ENCODE data around the gene CCNB2. TPM values are rescaled to one million over a fixed set of nuclear protein-coding genes. Genes with fewer than 3 reads are reported as not detected.
"Not testable (repeated sequence)": the region's sequence is repeated elsewhere in the genome, so short reads cannot be mapped to it uniquely, and the experiment has no call there.

The CCNB2 gene
- total and polyA plus RNA-seq, 2 donors (not counting 1 experiment from before 2014, with no cell fraction given): 18.5 to 19.3 TPM

DNA sequence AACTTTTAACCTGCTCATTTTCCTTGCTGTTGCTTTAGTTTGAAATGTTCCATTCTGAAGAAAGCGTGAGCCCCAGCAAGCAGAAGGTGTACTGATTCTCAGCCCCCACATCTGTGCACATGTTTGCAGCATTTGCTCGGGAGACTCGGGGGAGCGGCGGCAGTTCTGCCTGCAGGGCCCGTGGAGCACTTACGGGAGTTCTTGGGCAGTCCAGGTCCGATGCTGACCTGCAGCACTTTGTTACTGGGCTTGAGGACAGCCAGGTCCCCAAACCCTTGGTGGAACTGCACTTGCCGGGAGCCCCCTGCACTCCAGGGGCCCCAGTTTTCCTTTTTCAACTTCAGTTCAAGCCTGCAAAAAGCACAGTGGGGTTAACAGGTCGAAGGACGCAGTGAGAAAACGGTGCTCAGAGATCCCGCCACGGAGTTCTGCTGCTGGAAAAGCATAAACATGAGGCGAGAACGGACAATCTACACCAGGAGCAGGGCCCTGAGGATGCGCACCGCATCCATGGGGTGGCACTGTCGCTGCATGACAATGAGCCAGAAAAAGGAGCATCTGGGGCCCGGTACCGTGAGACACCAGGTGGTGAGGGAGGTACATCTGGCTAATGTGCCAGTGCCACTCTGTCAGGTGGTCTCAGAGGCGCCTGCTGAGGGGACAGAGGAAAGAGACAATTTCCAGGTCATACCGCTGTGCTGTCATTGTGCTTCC lies 56.1 kb downstream of the CCNB2 start:
- no peak overlapping the region for H3K9ac ChIP-seq (ENCODE audit: insufficient read depth, low read length)
- H3K9me3 ChIP-seq (ENCODE audit: control insufficient read depth, insufficient read depth, low read depth, low read length): no peaks in the 10 kb centered on the region
- no peaks in the 10 kb centered on the region for H3K27me3 ChIP-seq (ENCODE audit: control insufficient read depth, insufficient read depth, low read length)
- no peak for TF ChIP-seq EZH2 (IDR thresholded peaks at IDR 0.05; ENCODE audit: low read length, missing control alignments)
- peak; percentile 38 to 73 for TF ChIP-seq CTCF (conservative IDR thresholded peaks at IDR 0.05 in 1 of 2, IDR thresholded peaks at IDR 0.05 in 1 of 2; ENCODE audit: low read depth in 1 of 2, low read length in 2 of 2)
- peak in 1 of 2 donors; percentile 44 for DNase-seq (ENCODE audit: low read depth in 2 of 2)
- peaks cover 15% of the 10 kb centered on the region for H3K36me3 ChIP-seq (ENCODE audit: control insufficient read depth, insufficient read depth, low read length)
- H3K4me1 ChIP-seq (ENCODE audit: control insufficient read depth, extremely low read depth, insufficient read depth, low read length): no peaks in the 10 kb centered on the region
- no peak overlapping the region for H2AFZ ChIP-seq (ENCODE audit: low read length)
- H3K4me2 ChIP-seq (ENCODE audit: extremely low read depth, insufficient read depth, low read length): no peak overlapping the region
- H3K27ac ChIP-seq (ENCODE audit: insufficient read depth, low read length): no peak overlapping the region
- no peaks in the 10 kb centered on the region for H3K79me2 ChIP-seq (ENCODE audit: control insufficient read depth, insufficient read depth, low read length)
- H4K20me1 ChIP-seq (ENCODE audit: control insufficient read depth, extremely low read depth, insufficient read depth, low read length): no peaks in the 10 kb centered on the region
- H3K4me3 ChIP-seq (replicated peaks in 1 of 4; ENCODE audit: control extremely low read depth in 1 of 4, insufficient read depth in 1 of 4, low read depth in 3 of 4, low read length in 4 of 4): no peak overlapping the region

GRCh38 chr15:59162080-59162479 lies 57.1 kb downstream of the CCNB2 start:
- not testable (repeated sequence) for H3K9me3 ChIP-seq (ENCODE audit: control insufficient read depth, insufficient read depth, low read depth, low read length); H4K20me1 ChIP-seq (ENCODE audit: control insufficient read depth, extremely low read depth, insufficient read depth, low read length); DNase-seq (ENCODE audit: low read depth in 2 of 2); H3K27ac ChIP-seq (ENCODE audit: insufficient read depth, low read length); H3K79me2 ChIP-seq (ENCODE audit: control insufficient read depth, insufficient read depth, low read length); H3K27me3 ChIP-seq (ENCODE audit: control insufficient read depth, insufficient read depth, low read length); H2AFZ ChIP-seq (ENCODE audit: low read length); H3K9ac ChIP-seq (ENCODE audit: insufficient read depth, low read length); H3K4me1 ChIP-seq (ENCODE audit: control insufficient read depth, extremely low read depth, insufficient read depth, low read length); H3K4me3 ChIP-seq (replicated peaks in 1 of 4; ENCODE audit: control extremely low read depth in 1 of 4, insufficient read depth in 1 of 4, low read depth in 3 of 4, low read length in 4 of 4); H3K4me2 ChIP-seq (ENCODE audit: extremely low read depth, insufficient read depth, low read length)
- peaks cover 15% of the 10 kb centered on the region for H3K36me3 ChIP-seq (ENCODE audit: control insufficient read depth, insufficient read depth, low read length)

DNA sequence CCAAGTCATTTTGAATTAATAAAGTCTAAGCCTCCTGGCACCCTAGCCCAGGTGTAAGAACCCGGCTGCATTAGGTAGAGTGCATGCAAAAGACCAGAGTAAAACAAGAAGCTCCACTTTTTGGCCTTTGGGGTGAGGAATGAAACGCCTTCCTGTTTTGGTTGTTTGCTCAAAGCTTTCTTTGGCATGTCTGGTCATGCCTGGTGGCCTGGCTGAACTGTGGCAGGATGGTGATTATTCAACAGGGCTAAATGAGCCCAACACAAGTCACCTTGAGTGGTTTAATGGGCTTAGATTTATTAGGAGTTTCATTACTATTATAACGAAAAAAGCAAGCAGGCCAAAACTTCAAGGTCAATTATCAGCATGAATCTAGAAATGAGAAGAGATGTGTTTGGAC lies 60.8 kb downstream of the CCNB2 start:
- Histone ChIP-seq H3K9me3 (ENCODE audit: control insufficient read depth, insufficient read depth, low read depth, low read length) (no peaks in the 10 kb centered on the region), H2AFZ (ENCODE audit: low read length) (no peak overlapping the region), H3K4me1 (ENCODE audit: control insufficient read depth, extremely low read depth, insufficient read depth, low read length) (peaks cover 15% of the 10 kb centered on the region), H3K27ac (ENCODE audit: insufficient read depth, low read length) (no peak overlapping the region), H4K20me1 (ENCODE audit: control insufficient read depth, extremely low read depth, insufficient read depth, low read length) (no peaks in the 10 kb centered on the region), H3K79me2 (ENCODE audit: control insufficient read depth, insufficient read depth, low read length) (no peaks in the 10 kb centered on the region), H3K4me3 (replicated peaks in 1 of 4; ENCODE audit: control extremely low read depth in 1 of 4, insufficient read depth in 1 of 4, low read depth in 3 of 4, low read length in 4 of 4) (no peak overlapping the region), H3K27me3 (ENCODE audit: control insufficient read depth, insufficient read depth, low read length) (no peaks in the 10 kb centered on the region), H3K4me2 (ENCODE audit: extremely low read depth, insufficient read depth, low read length) (no peak overlapping the region), H3K9ac (ENCODE audit: insufficient read depth, low read length) (no peak overlapping the region), H3K36me3 (ENCODE audit: control insufficient read depth, insufficient read depth, low read length) (peaks cover 10% of the 10 kb centered on the region)
- peak in 1 of 2 donors; percentile 41 for DNase-seq (ENCODE audit: low read depth in 2 of 2)
- TF ChIP-seq CTCF (conservative IDR thresholded peaks at IDR 0.05 in 1 of 2, IDR thresholded peaks at IDR 0.05 in 1 of 2; ENCODE audit: low read depth in 1 of 2, low read length in 2 of 2) (no peak), EZH2 (IDR thresholded peaks at IDR 0.05; ENCODE audit: low read length, missing control alignments) (no peak)
